Panc1 (cell line): ENCODE measurements around the gene SOX12.
A peak's percentile ranks its signal among the peaks of the same experiment; 100 is the strongest.

ENCODE experiments used
- POLR2AphosphoS5 ChIP-seq: IDR thresholded peaks from 2 replicates; pipeline ENCODE4 v1.6.1; 2012; ENCODE audit warnings: mild to moderate bottlenecking, low read depth, low read length, moderate library complexity
- SIN3A ChIP-seq: IDR thresholded peaks from 2 replicates; pipeline ENCODE4 v1.6.1; 2012; ENCODE audit warnings: low read depth, mild to moderate bottlenecking, low read length, moderate library complexity, borderline replicate concordance; ENCODE audit not compliant: insufficient read depth
- TF ChIP-seq, protein P1 (sequence below): fragments of 450-650 bp; IDR thresholded peaks from 2 replicates; pipeline ENCODE4 v1.5.1; 2017; ENCODE audit warnings: mild to moderate bottlenecking

DNA sequence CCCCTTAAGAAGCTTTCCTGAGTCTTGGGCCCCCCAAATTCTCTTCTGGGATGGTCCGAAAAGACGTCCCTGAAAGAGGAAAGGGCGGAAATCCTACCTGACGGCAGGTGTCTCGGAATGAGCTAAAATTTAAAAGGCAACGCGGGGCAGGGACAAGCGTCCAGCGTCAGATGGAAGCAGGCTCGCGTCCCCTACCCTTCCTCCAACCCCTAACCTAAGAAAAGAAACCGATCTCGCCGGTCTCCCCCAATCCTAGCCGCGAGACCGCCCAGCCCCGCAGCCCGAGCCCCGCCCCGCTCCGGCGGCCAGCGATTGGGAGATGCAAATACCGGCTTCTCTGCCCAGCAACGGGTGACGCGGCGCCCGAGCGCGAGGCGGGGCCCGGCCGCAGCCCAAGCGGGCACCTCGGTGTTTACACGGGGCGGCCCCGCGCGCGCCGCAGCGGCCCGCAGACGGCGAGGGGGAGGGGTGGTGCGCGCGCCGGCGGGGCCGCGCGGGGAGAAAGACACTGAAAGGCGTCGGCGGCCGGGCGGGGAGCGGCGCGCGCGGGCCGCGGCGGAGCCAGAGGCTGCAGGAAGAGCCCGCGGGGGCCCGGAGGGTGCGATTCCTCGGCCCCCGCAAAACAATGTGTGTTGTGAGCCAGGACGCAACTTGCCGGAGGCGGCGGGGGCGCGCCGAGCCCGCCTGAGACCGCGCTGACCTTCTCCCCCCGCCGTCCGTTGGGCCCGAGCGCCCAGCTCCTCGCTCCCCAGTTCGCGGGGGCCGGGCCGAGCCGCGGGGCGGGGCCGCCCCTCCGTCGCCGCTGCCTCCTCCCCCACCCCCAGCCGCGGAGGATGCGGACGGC, at the start of gene SOX12:
- TF ChIP-seq, protein P1, sequence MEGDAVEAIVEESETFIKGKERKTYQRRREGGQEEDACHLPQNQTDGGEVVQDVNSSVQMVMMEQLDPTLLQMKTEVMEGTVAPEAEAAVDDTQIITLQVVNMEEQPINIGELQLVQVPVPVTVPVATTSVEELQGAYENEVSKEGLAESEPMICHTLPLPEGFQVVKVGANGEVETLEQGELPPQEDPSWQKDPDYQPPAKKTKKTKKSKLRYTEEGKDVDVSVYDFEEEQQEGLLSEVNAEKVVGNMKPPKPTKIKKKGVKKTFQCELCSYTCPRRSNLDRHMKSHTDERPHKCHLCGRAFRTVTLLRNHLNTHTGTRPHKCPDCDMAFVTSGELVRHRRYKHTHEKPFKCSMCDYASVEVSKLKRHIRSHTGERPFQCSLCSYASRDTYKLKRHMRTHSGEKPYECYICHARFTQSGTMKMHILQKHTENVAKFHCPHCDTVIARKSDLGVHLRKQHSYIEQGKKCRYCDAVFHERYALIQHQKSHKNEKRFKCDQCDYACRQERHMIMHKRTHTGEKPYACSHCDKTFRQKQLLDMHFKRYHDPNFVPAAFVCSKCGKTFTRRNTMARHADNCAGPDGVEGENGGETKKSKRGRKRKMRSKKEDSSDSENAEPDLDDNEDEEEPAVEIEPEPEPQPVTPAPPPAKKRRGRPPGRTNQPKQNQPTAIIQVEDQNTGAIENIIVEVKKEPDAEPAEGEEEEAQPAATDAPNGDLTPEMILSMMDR, result no peak
- TF ChIP-seq POLR2AphosphoS5 (peak; percentile 55; the same call in 1 of the 2 replicates), SIN3A (peak; percentile 56; the same call in 1 of the 2 replicates)
